Measurements from ENCODE around the gene NRM.

NRM gene

DNA sequence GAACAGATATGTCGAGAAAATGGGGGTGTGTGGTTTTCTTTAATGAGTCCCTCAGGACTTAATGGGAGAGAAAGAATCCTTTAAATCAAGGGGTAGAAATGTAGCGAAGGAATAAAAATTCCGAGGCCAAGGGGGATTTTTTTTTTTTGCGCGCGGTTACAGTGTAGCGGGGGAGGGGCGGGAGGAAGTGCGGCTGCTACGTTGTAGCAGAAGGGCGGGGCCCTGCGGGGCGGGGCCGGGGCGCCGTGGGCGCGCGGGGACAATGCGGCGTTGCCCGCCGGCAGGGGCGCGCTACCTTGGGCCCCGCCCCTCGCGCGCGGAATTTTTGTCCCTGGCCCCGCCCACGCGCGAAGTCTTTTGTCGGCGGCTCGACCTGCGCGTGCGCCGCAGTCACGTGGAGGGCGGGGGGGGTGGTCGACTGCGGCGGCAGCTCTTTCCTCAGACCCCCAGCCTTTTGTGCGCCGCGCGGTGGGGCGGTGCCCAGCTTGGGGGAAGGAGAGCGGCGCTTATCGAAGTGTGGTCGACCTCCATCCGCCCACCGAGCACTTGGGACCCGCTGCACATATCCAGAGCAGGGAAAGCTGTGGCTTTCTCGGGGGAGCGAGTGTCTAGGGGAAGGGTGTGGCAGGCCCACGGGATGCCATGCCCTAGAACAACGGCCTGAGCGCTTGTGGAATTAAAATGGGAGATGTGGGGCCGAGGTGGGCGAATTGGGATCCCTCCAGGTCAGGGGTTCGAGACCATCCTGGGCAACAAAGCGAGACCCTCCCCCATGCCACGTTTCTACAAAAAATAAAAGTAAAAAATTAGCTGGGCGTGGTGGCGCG, 30.6 kb upstream of the NRM start (continued):
- TF ChIP-seq WT1 (tag by site-specific recombination; IDR thresholded peaks at IDR 0.05) (no peak; the same call in 1 of the 2 replicates), ZNF214 (tag by site-specific recombination; IDR thresholded peaks at IDR 0.05; ENCODE audit: borderline replicate concordance) (no peak), KLF16 (tag by site-specific recombination; IDR thresholded peaks at IDR 0.05) (peak; percentile 10; the same call in 1 of the 2 replicates), ZNF362 (tag by site-specific recombination; IDR thresholded peaks at IDR 0.05) (peak; percentile 75; the same call in 1 of the 2 replicates), GLIS2 (tag by site-specific recombination; IDR thresholded peaks at IDR 0.05) (peak; percentile 98), ZNF785 (tag by site-specific recombination; IDR thresholded peaks at IDR 0.05) (no peak), ZNF174 (tag by site-specific recombination; IDR thresholded peaks at IDR 0.05) (no peak), SP2 (tag by site-specific recombination; IDR thresholded peaks at IDR 0.05) (peak; percentile 74), ZBTB11 (tag by site-specific recombination; conservative IDR thresholded peaks at IDR 0.05; ENCODE audit: low read depth) (peak; percentile 52; the same call in 1 of the 2 replicates), ZNF768 (tag by site-specific recombination; IDR thresholded peaks at IDR 0.05) (no peak), ZNF530 (tag by site-specific recombination; IDR thresholded peaks at IDR 0.05; ENCODE audit: low read depth) (no peak), ZNF670 (tag by site-specific recombination; IDR thresholded peaks at IDR 0.05; ENCODE audit: low read depth) (no peak), SETDB1 (IDR thresholded peaks at IDR 0.05; ENCODE audit: insufficient read length, low read length) (no peak), ZNF843 (tag by site-specific recombination; IDR thresholded peaks at IDR 0.05) (peak; percentile 43), ZNF211 (tag by site-specific recombination; IDR thresholded peaks at IDR 0.05; ENCODE audit: low read depth) (no peak), ZNF585B (tag by site-specific recombination; IDR thresholded peaks at IDR 0.05) (no peak), ZNF830 (tag by site-specific recombination; IDR thresholded peaks at IDR 0.05; ENCODE audit: low read depth) (no peak), ZNF747 (tag by site-specific recombination; IDR thresholded peaks at IDR 0.05) (no peak), ZNF175 (tag by site-specific recombination; IDR thresholded peaks at IDR 0.05) (no peak), ZNF488 (tag by site-specific recombination; IDR thresholded peaks at IDR 0.05) (no peak), ZNF701 (tag by site-specific recombination; IDR thresholded peaks at IDR 0.05) (no peak), ZFHX2 (tag by site-specific recombination; conservative IDR thresholded peaks at IDR 0.05) (peak; percentile 78), ZNF626 (tag by site-specific recombination; IDR thresholded peaks at IDR 0.05) (no peak), KLF17 (tag by site-specific recombination; IDR thresholded peaks at IDR 0.05) (peak; percentile 2; the same call in 1 of the 2 replicates), ZNF324 (tag by site-specific recombination; IDR thresholded peaks at IDR 0.05) (no peak)
- TF ChIP-seq, protein P1, sequence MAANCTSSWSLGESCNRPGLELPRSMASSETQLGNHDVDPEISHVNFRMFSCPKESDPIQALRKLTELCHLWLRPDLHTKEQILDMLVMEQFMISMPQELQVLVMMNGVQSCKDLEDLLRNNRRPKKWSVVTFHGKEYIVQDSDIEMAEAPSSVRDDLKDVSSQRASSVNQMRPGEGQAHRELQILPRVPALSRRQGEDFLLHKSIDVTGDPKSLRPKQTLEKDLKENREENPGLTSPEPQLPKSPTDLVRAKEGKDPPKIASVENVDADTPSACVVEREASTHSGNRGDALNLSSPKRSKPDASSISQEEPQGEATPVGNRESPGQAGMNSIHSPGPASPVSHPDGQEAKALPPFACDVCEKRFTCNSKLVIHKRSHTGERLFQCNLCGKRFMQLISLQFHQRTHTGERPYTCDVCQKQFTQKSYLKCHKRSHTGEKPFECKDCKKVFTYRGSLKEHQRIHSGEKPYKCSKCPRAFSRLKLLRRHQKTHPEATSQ (tag by site-specific recombination; IDR thresholded peaks at IDR 0.05): no peak
- TF ChIP-seq, protein P2, sequence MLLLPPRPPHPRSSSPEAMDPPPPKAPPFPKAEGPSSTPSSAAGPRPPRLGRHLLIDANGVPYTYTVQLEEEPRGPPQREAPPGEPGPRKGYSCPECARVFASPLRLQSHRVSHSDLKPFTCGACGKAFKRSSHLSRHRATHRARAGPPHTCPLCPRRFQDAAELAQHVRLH (tag by site-specific recombination; IDR thresholded peaks at IDR 0.05): peak; percentile 47; the same call in 1 of the 2 replicates
- TF ChIP-seq, protein P3, sequence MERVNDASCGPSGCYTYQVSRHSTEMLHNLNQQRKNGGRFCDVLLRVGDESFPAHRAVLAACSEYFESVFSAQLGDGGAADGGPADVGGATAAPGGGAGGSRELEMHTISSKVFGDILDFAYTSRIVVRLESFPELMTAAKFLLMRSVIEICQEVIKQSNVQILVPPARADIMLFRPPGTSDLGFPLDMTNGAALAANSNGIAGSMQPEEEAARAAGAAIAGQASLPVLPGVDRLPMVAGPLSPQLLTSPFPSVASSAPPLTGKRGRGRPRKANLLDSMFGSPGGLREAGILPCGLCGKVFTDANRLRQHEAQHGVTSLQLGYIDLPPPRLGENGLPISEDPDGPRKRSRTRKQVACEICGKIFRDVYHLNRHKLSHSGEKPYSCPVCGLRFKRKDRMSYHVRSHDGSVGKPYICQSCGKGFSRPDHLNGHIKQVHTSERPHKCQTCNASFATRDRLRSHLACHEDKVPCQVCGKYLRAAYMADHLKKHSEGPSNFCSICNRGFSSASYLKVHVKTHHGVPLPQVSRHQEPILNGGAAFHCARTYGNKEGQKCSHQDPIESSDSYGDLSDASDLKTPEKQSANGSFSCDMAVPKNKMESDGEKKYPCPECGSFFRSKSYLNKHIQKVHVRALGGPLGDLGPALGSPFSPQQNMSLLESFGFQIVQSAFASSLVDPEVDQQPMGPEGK (tag by site-specific recombination; IDR thresholded peaks at IDR 0.05): peak; percentile 94
